ENCODE data around the gene CIRBP. TPM values are rescaled to one million over a fixed set of nuclear protein-coding genes. Genes with fewer than 3 reads are reported as not detected.
A peak's percentile ranks its signal among the peaks of the same experiment; 100 is the strongest.

The CIRBP gene
- total RNA-seq, 2 experiments from 2014 or later, result 161 to 180 TPM

DNA sequence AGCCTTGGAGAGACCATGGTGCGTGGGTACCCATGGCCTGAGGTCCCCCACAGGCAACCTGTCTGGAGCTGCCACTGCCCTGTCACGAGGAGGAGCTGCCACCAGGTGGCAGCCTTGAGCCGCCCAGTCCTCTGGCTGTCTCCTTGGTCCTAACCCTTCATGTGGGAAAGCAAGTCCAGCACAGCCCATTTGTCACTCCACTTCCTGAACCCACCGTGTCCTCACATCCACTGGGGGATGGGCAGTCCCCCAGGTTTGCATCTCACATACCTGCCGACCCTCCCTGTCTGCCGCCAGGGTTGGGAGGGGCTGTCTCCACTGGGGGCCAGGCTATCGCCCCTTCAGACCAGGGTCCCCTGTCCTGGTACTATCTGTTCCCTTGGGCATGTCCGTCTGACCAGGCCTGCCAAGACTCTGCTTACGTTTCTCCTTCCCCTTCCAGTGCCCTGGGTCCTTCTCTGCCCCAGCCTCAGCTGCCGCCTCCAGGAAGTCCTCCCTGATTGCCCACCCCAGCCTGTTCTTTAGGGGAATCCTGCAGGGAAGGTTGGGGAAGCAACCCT lies 10.7 kb downstream of the CIRBP start:
- Mint-ChIP-seq H3K9me3 (no peaks in the 10 kb centered on the region), H3K4me3 (no peak overlapping the region), H3K36me3 (ENCODE audit: low read depth) (peaks cover 30% of the 10 kb centered on the region), H3K4me1 (ENCODE audit: low read depth) (peaks cover 11% of the 10 kb centered on the region), H3K27me3 (peaks cover 8% of the 10 kb centered on the region), H3K27ac (no peak overlapping the region)
- ATAC-seq (peak; percentile 14), DNase-seq (peak; percentile 87)
- POLR2A ChIA-PET, result interaction anchor here (0.6 to 2.3 kb wide), 5 partner anchors 11 to 161 kb away, joined by 3 to 9 read pairs (median 3); partner anchors contain the start of gene CIRBP
- intact Hi-C loops (cut with micrococcal nuclease), result loop anchor here (10.0 kb wide), 1 partner anchor 85 kb away; no protein-coding TSS in a partner anchor
- CTCF ChIA-PET, result interaction anchor here (0.7 to 4.3 kb wide), 12 partner anchors 11 to 434 kb away, joined by 3 to 26 read pairs (median 4); partner anchors contain the start of gene CIRBP
- TF ChIP-seq, protein P1, sequence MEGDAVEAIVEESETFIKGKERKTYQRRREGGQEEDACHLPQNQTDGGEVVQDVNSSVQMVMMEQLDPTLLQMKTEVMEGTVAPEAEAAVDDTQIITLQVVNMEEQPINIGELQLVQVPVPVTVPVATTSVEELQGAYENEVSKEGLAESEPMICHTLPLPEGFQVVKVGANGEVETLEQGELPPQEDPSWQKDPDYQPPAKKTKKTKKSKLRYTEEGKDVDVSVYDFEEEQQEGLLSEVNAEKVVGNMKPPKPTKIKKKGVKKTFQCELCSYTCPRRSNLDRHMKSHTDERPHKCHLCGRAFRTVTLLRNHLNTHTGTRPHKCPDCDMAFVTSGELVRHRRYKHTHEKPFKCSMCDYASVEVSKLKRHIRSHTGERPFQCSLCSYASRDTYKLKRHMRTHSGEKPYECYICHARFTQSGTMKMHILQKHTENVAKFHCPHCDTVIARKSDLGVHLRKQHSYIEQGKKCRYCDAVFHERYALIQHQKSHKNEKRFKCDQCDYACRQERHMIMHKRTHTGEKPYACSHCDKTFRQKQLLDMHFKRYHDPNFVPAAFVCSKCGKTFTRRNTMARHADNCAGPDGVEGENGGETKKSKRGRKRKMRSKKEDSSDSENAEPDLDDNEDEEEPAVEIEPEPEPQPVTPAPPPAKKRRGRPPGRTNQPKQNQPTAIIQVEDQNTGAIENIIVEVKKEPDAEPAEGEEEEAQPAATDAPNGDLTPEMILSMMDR (IDR thresholded peaks at IDR 0.05), result peak; percentile 86

DNA sequence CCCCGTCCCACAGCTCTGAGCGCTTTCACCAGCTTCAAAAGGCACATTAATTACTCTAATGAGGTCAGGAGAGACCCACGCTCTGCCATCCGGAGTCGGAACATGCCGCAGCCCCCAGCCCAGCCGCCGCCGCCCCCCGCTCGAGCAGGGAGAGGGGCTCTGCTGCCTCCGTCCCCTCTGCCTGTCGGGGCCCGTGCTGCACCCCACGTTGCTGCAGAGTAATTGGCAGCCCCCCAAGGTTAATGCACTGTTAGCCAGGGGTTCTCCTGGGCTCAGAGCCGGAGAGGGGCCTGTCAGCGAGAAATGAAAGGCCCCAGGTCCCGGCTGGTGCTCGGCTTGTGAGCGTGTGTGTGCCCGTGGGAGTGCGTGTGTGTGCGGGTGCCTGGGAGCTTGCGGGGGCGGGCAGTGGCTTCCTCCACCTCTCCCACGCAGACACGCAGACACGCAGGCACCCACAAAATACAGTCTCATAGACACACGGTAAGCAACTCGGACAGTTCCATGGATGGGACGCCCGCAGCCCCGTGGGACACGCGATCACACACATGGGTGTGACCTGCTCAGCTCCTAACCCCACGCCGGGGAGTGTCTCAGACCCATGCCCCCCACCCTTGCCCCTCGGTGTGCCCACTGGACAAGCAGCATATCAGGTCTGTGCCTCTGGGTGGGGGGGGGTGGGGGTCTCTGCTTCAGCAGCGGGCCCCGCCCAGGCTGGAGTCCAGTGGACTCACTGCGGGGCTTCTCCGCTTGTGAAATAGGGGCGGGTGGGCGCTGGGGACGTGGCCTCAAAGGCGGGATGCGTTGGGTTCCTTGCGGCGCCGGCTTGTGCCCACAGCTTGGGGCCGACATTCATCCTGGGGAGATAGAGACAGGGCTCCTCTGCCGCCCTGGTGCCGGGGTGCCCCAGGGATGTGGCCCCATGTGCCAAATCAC lies 11.8 kb downstream of the CIRBP start:
- Mint-ChIP-seq H3K36me3 (ENCODE audit: low read depth) (peaks cover 30% of the 10 kb centered on the region), H3K4me3 (no peak overlapping the region), H3K9me3 (no peaks in the 10 kb centered on the region), H3K4me1 (ENCODE audit: low read depth) (peaks cover 11% of the 10 kb centered on the region), H3K27ac (no peak overlapping the region), H3K27me3 (peaks cover 13% of the 10 kb centered on the region)
- ATAC-seq (no peak), DNase-seq (no peak)
- intact Hi-C loops (cut with micrococcal nuclease), result no loop called here
- CTCF ChIA-PET, result interaction anchor here (2.1 to 4.3 kb wide), 3 partner anchors 12 to 91 kb away, joined by 7 to 26 read pairs (median 21); partner anchors contain the start of gene CIRBP
- POLR2A ChIA-PET, result interaction anchor here (0.6 to 2.3 kb wide), 3 partner anchors 12 to 161 kb away, joined by 3 to 9 read pairs (median 3); partner anchors contain the start of gene CIRBP
- TF ChIP-seq, protein P1 (IDR thresholded peaks at IDR 0.05), result no peak

DNA sequence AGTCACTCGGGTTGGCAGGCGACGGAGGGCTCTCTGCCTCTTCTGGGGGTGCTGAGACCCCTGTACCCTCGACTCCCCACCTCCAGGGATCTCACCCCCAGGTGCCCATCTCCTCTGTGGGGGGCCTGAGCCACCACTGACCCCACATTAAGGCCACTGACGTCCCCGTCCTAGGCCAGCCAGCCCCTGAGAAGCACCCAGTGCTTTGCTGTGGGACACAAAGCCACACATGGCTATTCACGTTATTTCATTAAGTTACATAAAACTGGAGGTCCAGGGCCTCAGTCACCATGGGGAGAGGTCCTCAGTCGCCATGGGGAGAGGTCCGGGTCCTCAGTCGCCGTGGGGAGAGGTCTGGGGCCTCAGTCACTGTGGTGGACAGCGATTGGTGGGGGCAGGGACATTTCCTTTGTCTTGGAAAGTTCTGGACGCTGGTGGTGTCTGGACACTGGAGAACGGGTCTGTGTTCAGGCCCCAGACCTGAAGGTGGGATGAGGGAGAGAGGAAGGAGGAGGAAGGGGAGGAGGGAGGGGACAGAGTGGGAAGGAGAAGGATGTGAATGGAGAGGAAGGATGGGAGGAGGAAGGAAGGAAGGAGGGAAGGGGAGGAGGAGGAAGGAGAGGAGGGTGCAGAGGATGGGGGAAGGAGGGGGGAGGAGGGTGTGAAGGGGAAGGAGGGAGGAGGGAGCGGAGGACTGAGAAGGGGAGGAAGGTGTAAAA lies 12.6 kb downstream of the CIRBP start:
- H3K4me3 Mint-ChIP-seq, result no peak overlapping the region
- no peak overlapping the region for H3K27ac Mint-ChIP-seq
- intact Hi-C loops (cut with micrococcal nuclease), result no loop called here
- ChIA-PET POLR2A (no interaction called here), CTCF (no interaction called here)
- H3K36me3 Mint-ChIP-seq (ENCODE audit: low read depth), result peaks cover 26% of the 10 kb centered on the region
- H3K9me3 Mint-ChIP-seq, result no peaks in the 10 kb centered on the region
- H3K27me3 Mint-ChIP-seq, result peaks cover 18% of the 10 kb centered on the region
- ATAC-seq (no peak), DNase-seq (no peak)
- H3K4me1 Mint-ChIP-seq (ENCODE audit: low read depth), result peaks cover 11% of the 10 kb centered on the region
- TF ChIP-seq, protein P1 (IDR thresholded peaks at IDR 0.05), result no peak

DNA sequence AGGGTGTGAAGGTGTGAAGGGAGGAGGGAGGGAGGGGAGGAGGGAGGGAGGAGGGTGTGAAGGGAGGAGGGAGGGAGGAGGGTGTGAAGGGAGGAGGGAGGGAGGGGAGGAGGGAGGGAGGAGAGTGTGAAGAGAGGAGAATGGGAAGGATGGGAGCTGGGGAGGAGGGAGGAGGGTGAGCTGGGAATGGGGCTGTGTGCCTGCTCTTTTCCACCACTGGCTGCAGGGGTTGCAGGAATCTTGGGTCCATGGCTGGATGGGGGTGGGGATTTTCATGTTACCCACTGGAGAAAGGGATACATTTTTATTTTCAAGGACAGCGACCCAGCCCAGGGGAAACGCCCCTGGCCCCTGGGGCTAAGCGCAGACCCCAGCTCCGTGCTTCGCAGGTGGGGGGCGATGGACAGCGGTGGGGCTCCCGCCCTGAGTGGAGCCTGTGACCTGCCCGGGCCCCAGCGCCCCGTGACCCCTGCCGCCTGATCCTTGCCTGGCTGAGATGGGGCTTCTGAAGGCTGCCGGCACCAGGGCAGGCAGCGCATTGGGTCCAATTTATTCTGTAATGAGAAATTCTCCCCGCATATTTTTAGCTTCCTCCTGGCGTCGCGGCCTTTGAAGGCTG lies 13.6 kb downstream of the CIRBP start:
- intact Hi-C loops (cut with micrococcal nuclease), result no loop called here
- POLR2A ChIA-PET, result no interaction called here

More for the DNA sequence above, 13.6 kb downstream of the CIRBP start:
- TF ChIP-seq, protein P1 (IDR thresholded peaks at IDR 0.05), result no peak
- DNase-seq (no peak), ATAC-seq (no peak)
- H3K9me3 Mint-ChIP-seq, result no peaks in the 10 kb centered on the region
- no peak overlapping the region for H3K4me3 Mint-ChIP-seq
- CTCF ChIA-PET, result no interaction called here
- peaks cover 22% of the 10 kb centered on the region for H3K36me3 Mint-ChIP-seq (ENCODE audit: low read depth)
- peaks cover 20% of the 10 kb centered on the region for H3K27me3 Mint-ChIP-seq
- H3K27ac Mint-ChIP-seq, result no peak overlapping the region
- H3K4me1 Mint-ChIP-seq (ENCODE audit: low read depth), result peaks cover 7% of the 10 kb centered on the region
